ENCODE data around the gene MALL.
"Not testable (repeated sequence)": the region's sequence is repeated elsewhere in the genome, so short reads cannot be mapped to it uniquely, and the experiment has no call there.

Gene MALL

GRCh38 chr2:110101901-110102803 lies 13.5 kb downstream of the MALL start:
- DNase-seq, result peak in 3 of 42 donors; percentile 11 to 30 (median 19)
- intact Hi-C loops (cut with DNase I), result no loop called here

GRCh38 chr2:110101280-110101844 lies 14.3 kb downstream of the MALL start:
- peak in 41 of 42 donors; percentile 12 to 85 (median 56) for DNase-seq
- intact Hi-C loops (cut with DNase I), result no loop called here

- intact Hi-C loops (cut with DNase I), result not testable (repeated sequence)
Observed at GRCh38 chr2:110100880-110101279, 14.7 kb downstream of the MALL start.

GRCh38 chr2:110100480-110100879 lies 15.1 kb downstream of the MALL start:
- intact Hi-C loops (cut with DNase I), result no loop called here

More at GRCh38 chr2:110100880-110101279, 14.7 kb downstream of the MALL start:
- DNase-seq, result not testable (repeated sequence)

GRCh38 chr2:110099471-110100225 lies 16.0 kb downstream of the MALL start:
- intact Hi-C loops (cut with DNase I), result no loop called here
- peak in 2 of 42 donors; percentile 6 to 25 for DNase-seq

More at GRCh38 chr2:110100480-110100879, 15.1 kb downstream of the MALL start:
- DNase-seq, result no peak

GRCh38 chr2:110099038-110099425 lies 16.6 kb downstream of the MALL start:
- peak in 1 of 42 donors; percentile 7 for DNase-seq

DNA sequence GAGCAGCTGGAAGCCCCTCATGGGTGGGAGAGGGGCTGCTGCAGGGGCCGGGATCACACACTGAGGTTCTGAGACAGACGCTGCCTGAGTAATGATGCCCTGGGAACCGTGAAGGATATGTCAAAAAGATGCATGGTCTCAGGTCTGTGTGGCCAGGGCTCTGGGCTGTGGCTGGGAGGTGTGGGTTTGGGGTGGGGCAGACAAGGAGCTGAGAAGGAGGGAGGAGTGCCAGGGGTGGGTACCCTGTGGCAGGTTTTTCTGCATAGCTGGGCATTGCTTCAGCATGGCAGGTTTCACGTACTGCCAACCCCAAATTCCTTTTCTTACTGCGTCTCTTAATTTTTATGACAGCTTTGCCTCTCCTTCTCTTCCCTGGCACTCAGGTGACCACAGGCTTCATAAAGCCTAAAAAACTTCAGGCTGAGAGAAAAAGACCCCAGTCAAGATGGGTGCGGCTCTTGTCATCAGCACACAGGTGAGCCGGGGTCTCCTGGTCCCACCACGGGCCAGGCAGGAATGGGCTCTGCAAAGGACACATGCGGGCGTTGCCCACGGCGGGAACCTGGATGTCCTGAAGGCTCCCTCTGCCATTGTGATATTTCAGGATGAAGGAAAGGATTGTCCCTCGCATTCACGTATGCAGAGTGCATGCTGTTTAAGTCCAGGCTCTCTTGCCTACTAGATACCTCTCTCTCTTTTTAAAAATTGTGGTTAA lies 18.0 kb downstream of the MALL start:
- peak in 2 of 42 donors; percentile 6 for DNase-seq
- intact Hi-C loops (cut with DNase I), result no loop called here

More at GRCh38 chr2:110099038-110099425, 16.6 kb downstream of the MALL start:
- intact Hi-C loops (cut with DNase I), result no loop called here

DNA sequence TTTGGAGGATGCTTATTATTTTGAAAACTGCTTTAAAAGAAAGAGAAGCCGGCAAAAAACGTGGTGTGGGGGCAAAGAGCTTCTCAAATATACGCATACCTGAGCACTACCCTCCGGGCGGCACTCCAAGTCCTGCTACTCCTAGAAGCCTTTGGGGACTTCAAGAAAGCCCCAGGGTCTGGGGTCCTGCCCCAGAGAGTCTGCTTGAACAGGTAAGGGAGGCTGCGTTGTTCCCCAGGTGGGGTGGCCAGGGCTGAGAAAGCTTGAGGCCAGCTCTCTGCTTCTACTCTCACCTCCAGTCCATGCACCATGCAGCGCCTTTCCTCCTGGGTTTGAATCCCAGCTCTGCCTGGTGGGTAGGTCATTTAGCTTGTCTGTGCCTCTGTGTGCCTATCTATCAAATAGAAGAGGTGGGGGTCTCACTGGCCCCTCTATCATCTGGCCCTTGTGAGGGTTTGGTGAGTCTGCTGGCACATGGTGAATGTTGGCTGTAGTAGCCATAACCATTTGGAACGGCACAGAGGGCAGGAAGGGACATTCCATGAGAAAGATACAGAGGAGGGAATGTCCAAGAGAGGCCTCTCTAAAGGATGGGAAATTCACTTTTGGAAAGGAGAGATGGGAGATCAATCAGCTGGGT lies 19.5 kb downstream of the MALL start:
- intact Hi-C loops (cut with DNase I), result no loop called here
- DNase-seq, result peak in 2 of 42 donors; percentile 7 to 28

GRCh38 chr2:110094884-110095534 lies 20.6 kb downstream of the MALL start:
- intact Hi-C loops (cut with DNase I); DNase-seq: not testable (repeated sequence)

- intact Hi-C loops (cut with DNase I); DNase-seq: not testable (repeated sequence)
Observed at GRCh38 chr2:110093924-110094323, 21.7 kb downstream of the MALL start.

- intact Hi-C loops (cut with DNase I); DNase-seq: not testable (repeated sequence)
Observed at GRCh38 chr2:110090164-110090563, 25.5 kb downstream of the MALL start.

GRCh38 chr2:110083757-110084156 lies 31.9 kb downstream of the MALL start:
- intact Hi-C loops (cut with DNase I), result not testable (repeated sequence)

GRCh38 chr2:110083162-110083561 lies 32.5 kb downstream of the MALL start:
- intact Hi-C loops (cut with DNase I); DNase-seq: not testable (repeated sequence)

More at GRCh38 chr2:110083757-110084156, 31.9 kb downstream of the MALL start:
- not testable (repeated sequence) for DNase-seq

GRCh38 chr2:110078104-110078503 lies 37.5 kb downstream of the MALL start:
- DNase-seq; intact Hi-C loops (cut with DNase I): not testable (repeated sequence)

DNA sequence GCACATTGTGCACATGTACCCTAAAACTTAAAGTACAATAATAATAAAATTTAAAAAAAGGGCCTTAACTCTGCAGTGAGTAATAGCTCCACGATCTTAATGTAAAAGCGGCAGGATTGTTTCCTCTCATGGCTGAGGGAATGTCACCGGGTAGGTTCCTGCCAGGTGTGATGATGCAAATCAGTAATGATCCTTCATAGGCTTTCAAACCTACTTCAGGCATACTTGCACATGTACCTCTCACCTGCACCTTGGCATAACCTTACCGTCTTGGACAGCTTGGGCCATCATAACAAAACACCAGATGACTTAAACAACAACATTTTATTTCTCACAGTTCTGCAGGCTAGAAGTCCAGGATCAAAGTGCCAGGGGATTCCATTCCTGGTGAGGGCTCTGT lies 39.7 kb downstream of the MALL start:
- DNase-seq; intact Hi-C loops (cut with DNase I): not testable (repeated sequence)

DNA sequence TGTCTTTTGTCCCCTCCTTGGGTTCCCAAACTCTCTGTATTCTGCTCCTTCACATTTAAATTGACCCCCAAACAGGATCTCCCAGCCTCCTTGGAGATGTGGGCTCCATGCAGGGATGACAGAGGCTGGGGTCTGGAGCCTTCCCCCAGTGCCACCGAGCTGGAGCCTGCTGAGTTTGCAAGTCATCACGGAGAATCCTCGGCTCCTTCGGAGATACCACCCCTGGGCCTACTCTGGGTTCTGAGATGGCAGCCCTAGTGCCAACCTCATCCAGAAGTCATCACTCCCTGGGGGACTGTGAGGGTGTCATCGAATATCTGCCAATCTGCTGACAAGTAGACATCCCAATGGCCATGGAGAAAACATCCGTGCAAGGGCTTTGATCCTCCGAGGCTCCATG lies 45.8 kb downstream of the MALL start:
- intact Hi-C loops (cut with DNase I), result not testable (repeated sequence)
- DNase-seq, result peak in 6 of 42 donors; percentile 1 to 32 (median 17)

GRCh38 chr2:110068153-110068552 lies 47.5 kb downstream of the MALL start:
- intact Hi-C loops (cut with DNase I), result not testable (repeated sequence)
- DNase-seq, result peak in 6 of 42 donors; percentile 2 to 40 (median 27)

DNA sequence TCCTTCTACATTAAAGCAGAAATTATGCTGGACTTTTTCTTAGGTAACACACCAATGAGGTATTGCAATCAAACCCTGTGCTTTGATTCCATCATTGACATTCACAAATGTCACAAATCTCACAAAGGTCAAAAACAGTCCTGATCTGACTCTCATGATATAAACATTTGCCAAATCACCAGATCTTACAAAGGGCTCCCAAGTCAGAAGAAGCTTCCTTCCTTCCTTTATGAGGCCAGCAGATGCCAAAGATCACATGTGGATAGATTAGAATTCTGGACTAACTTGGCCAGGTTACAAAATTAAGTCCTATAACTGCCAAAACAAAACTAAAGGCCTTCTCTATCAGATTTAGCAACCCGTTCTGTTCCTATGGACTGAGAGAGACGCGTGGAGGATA lies 53.3 kb downstream of the MALL start:
- intact Hi-C loops (cut with DNase I); DNase-seq: not testable (repeated sequence)
